Activated T-helper 1 cell treated with anti-CD3 and anti-CD28 coated beads, Interleukin-12 subunit alpha, Interleukin-12 subunit beta, Interleukin-2, Interleukin-4 antibody, amounts not matched to agents 30 ng/mL and 10 ng/mL and 1 ng/mL, durations not matched to agents 14 hours and 24 hours and 36 hours (primary cell): ENCODE measurements around the gene NECAP2. TPM values are rescaled to one million over a fixed set of nuclear protein-coding genes. Genes with fewer than 3 reads are reported as not detected.
"Not testable (repeated sequence)": the region's sequence is repeated elsewhere in the genome, so short reads cannot be mapped to it uniquely, and the experiment has no call there.

ENCODE experiments used
- DNase-seq: peaks from one replicate; pipeline ENCODE4 v3.0.0; 2021; ENCODE audit warnings: low spot score
- H3K27ac Mint-ChIP-seq: one replicate; pipeline ENCODE4 v1.8.0; 2021; ENCODE audit warnings: mild to moderate bottlenecking, mixed read lengths
- H3K27me3 Mint-ChIP-seq: one replicate; pipeline ENCODE4 v1.8.0; 2022; ENCODE audit warnings: mild to moderate bottlenecking, moderate library complexity, mixed read lengths; ENCODE audit not compliant: insufficient read depth
- H3K36me3 Mint-ChIP-seq: one replicate; pipeline ENCODE4 v1.8.0; 2021; ENCODE audit warnings: low read depth, mixed read lengths
- H3K4me1 Mint-ChIP-seq: one replicate; pipeline ENCODE4 v1.8.0; 2021; ENCODE audit warnings: low read depth, mixed read lengths
- H3K4me3 Mint-ChIP-seq: one replicate; pipeline ENCODE4 v1.8.0; 2021; ENCODE audit warnings: mild to moderate bottlenecking, moderate library complexity, mixed read lengths
- H3K9me3 Mint-ChIP-seq: one replicate; pipeline ENCODE4 v1.8.0; 2021; ENCODE audit warnings: mixed read lengths
- intact Hi-C: fragments of 100-400 bp; cut with micrococcal nuclease; formaldehyde crosslinking; loops from one replicate; pipeline ENCODE4 v1.15.1; 2024
- total RNA-seq: library from RNA; stranded (reverse); gene quantifications from 2 replicates; pipeline ENCODE4 v1.2.3, GENCODE V29; 2022

Gene NECAP2
- total RNA-seq, 1 donor from 2014 or later = 81.9 TPM

DNA sequence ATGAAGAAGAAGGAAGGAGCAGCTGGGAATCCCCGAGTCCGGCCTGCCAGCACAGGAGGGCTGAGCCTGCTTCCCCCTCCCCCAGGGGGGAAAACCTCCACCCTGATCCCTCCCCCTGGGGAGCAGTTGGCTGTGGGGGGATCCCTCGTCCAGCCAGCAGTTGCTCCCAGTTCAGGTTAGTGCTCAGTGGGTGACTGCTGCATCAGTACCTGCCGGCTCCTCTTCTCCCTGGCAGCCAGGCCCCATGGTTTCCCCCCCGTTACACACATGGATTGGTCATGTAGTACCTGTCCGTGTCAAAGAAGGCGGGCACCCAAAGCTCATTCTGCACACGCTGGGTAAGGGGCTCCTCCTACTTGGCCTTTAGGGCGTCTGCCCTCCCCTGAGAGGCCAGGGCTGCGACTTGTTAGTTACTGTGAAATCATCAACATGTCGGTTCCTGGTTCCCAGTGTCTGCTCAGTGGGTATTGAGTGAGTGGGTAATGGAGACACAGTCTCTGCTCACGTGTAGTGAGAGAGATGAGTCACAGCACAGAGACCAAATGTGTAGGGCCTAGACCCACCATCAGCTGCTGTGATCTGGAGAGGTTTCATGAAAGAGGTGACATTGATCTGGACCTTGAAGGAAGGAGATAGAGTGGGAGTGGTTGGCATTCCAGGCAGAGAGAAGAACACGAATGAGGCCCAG lies 11.5 kb downstream of the NECAP2 start:
- Mint-ChIP-seq H3K4me3 (no peak overlapping the region), H3K36me3 (peaks cover 61% of the 10 kb centered on the region), H3K4me1 (peaks cover 25% of the 10 kb centered on the region), H3K27me3 (no peaks in the 10 kb centered on the region), H3K9me3 (no peaks in the 10 kb centered on the region), H3K27ac (peak overlapping the region; percentile 75)
- DNase-seq = no peak
- intact Hi-C loops = no loop called here

DNA sequence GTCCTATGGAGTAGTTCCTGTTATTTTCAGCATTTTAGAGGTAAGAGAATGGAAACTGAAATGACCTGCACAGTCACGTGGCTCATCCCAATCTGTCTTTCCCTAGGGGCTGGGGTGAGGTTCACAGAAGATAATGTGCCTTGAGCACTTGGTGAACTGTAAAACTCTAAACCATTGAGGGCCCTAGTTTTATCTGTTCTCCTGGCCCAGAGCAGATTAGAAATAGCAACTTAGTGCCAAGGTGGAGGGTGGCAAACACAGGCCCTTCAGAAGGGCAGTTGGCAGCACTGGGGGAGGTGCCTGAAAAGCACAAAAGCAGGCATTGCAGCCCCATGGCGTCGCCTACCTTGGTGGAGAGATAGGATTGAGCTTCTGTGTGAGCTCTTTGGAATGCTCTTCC lies 14.4 kb downstream of the NECAP2 start:
- intact Hi-C loops, H3K4me3 Mint-ChIP-seq, H3K4me1 Mint-ChIP-seq, DNase-seq, H3K27ac Mint-ChIP-seq, H3K9me3 Mint-ChIP-seq, H3K27me3 Mint-ChIP-seq: not testable (repeated sequence)
- H3K36me3 Mint-ChIP-seq = peaks cover 48% of the 10 kb centered on the region

DNA sequence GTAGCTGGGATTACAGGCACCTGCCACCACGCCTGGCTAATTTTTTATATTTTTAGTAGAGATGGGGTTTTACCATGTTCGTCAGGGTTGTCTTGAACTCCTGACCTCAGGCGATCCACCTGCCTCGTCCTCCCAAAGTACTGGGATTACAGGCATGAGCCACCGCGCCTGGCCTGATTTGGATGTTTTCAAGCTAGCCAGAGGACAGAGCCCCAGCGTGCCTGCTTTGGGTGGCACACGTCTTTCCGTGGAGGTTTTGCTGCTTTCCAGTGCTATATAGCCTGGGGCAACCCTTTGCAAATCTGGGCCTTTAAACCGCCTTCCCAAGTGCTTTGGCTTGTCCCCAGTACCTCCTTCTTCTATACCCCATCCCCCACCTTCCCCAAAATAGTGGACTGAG lies 15.6 kb downstream of the NECAP2 start:
- DNase-seq, H3K9me3 Mint-ChIP-seq, H3K27ac Mint-ChIP-seq, H3K4me1 Mint-ChIP-seq, H3K4me3 Mint-ChIP-seq, H3K27me3 Mint-ChIP-seq, intact Hi-C loops: not testable (repeated sequence)
- peaks cover 49% of the 10 kb centered on the region for H3K36me3 Mint-ChIP-seq

DNA sequence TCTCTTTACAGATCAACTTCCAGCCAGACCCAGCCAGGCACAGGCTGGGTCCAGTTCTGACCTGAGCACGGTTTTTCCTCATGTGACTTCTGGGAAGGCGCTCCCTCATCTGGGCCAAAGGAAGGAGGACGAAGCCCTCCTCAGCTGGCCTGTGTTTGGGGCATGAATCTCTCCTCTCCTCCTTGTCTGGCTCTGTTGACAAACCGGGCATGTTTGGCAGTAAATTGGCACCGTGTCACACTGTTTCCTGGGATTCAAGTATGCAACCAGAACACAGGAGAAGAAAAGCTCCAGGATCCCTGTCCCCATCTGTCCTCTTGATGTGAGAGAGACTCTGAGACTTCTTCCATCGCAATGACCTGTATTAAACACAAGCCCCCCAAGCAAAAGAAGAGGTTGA lies 18.3 kb downstream of the NECAP2 start:
- intact Hi-C loops = no loop called here
- no peak for DNase-seq
- Mint-ChIP-seq H3K4me1 (no peaks in the 10 kb centered on the region), H3K4me3 (no peak overlapping the region), H3K27me3 (no peaks in the 10 kb centered on the region), H3K36me3 (peaks cover 46% of the 10 kb centered on the region), H3K9me3 (no peaks in the 10 kb centered on the region), H3K27ac (peak overlapping the region; percentile 12)

DNA sequence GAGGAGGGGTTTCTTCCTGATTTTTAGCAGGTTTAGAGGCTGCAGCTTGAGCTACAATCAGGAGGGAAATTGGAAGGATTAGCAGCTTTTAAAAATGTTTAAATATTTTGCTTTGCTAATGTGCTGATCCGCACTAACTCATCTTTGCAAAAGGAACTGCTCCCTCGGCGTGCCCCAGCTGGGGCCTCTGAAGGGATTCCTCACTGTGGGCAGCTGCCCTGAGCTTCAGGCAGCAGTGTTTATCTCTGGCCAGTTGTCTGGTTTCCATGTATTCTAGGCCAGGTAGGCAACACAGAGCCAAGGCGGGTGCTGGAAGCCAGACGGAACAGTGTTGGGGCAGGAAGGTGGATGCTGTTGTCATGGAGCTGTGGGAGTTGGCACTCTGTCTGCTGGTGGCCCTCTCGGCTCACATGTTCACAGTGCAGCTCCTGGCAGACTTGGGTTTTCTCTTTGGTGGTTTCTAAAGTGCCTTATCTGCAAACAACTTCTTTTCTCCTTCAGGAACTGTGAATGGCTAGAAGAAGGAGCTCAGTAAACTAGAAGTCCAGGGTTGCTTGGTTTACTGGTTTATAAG lies 18.9 kb downstream of the NECAP2 start:
- Mint-ChIP-seq H3K9me3 (no peaks in the 10 kb centered on the region), H3K4me1 (no peaks in the 10 kb centered on the region), H3K27me3 (no peaks in the 10 kb centered on the region), H3K4me3 (no peak overlapping the region), H3K36me3 (peaks cover 45% of the 10 kb centered on the region), H3K27ac (no peak overlapping the region)
- no peak for DNase-seq
- intact Hi-C loops = no loop called here

DNA sequence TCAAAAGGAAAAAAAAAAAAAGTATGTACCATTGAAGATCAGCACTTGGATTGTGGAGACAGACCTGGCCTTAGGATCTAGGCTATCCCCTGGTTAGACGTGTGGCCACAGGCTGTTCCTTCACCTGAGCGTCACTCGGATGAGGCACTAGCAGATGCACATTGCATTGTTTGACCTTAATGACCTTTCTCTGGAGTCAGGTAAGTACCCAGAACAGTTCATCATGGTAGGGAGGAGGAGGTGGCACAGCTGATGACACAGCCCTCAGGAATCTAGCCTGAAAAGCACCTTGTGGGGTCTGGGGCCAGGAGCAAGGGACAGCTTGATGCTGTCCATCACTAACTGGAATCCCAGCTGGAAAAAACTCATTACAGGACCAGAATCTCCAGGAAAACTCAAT lies 21.2 kb downstream of the NECAP2 start:
- no peaks in the 10 kb centered on the region for H3K27me3 Mint-ChIP-seq

DNA sequence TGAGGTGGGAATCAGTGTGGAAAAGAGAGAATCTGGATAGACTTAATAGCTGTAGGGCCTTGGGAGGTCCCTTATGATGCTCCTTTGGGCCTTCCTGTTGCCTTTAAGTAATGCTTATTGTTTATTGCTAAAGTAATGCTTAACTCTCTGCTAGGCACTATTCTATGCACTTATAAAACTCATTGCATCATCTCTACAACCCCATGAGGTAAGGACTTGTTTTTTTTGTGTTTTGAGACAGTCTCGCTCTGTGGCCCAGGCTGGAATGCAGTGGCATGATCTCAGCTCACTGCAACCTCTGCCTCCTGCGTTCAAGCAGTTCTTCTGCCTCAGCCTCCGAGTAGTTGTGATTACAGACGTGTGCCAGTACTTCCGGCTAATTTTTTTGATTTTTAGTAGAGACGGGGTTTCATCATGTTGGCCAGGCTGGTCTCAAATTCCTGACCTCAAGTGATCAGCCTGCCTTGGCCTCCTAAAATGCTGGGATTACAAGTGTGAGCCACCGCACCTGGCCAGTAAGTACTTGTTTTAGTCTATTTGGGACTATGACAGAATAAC lies 22.3 kb downstream of the NECAP2 start:
- Mint-ChIP-seq H3K27me3 (no peaks in the 10 kb centered on the region), H3K4me1 (no peaks in the 10 kb centered on the region), H3K4me3 (no peak overlapping the region), H3K9me3 (no peaks in the 10 kb centered on the region), H3K36me3 (peaks cover 40% of the 10 kb centered on the region), H3K27ac (no peak overlapping the region)
- intact Hi-C loops = no loop called here
- no peak for DNase-seq

More for the DNA sequence above, 21.2 kb downstream of the NECAP2 start:
- no peaks in the 10 kb centered on the region for H3K4me1 Mint-ChIP-seq
- no peak overlapping the region for H3K4me3 Mint-ChIP-seq
- H3K27ac Mint-ChIP-seq = no peak overlapping the region
- intact Hi-C loops = no loop called here
- peaks cover 33% of the 10 kb centered on the region for H3K36me3 Mint-ChIP-seq
- no peak for DNase-seq
- H3K9me3 Mint-ChIP-seq = no peaks in the 10 kb centered on the region

DNA sequence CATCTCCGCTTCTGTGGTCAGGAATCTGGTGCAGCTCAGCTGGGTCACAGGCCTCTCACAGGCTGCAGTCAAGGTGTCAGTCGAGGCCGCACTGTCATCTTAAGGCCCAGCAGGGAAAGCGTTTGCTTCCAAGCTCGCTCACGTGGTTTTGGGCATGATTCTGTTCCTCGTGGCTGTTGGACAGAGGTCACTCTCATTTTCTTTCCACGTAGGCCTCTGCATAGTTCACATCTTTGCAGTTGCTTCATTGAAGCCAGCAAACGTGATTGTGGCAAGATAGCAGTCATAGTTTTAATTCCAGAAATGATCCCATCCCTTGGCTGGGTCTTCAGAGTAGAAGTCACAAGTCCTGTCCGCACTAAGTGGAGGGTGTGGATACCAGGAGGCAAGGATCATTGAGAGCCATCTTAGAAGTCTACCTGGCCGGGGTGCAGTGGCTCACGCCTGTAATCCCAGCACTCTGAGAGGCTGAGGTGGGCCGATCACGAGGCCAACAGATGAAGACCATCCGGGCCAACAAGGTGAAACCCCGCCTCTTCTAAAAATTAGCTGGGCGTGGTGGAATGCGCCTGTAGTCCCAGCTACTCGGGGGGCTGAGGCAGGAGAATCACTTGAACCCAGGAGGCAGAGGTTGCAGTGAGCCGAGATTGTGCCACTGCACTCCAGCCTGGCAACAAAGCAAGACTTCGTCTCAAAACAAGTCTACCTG lies 24.5 kb downstream of the NECAP2 start:
- H3K27ac Mint-ChIP-seq = no peak overlapping the region
- no peaks in the 10 kb centered on the region for H3K27me3 Mint-ChIP-seq
- no peak for DNase-seq
- peaks cover 35% of the 10 kb centered on the region for H3K36me3 Mint-ChIP-seq
- H3K9me3 Mint-ChIP-seq = no peaks in the 10 kb centered on the region
- intact Hi-C loops = no loop called here
- H3K4me3 Mint-ChIP-seq = no peak overlapping the region
- H3K4me1 Mint-ChIP-seq = no peaks in the 10 kb centered on the region

DNA sequence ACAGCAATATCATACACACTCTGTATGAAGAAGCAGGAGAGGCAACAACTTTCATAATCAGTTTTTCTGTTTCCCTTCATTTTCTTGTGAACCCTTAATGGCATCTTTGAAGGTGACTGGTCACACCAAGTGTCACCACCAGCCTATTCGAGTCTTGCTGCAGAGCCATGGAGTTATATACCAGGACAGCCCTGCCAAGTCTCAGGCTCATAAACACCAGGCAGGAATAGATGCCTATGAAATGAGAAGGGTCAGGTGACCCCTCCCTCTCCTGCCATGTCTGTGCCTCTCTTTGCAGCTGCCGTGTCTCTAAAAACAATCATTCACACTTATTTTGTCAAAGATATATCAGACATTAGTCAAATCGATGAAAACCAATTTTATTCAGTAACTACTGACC lies 28.0 kb downstream of the NECAP2 start:
- Mint-ChIP-seq H3K4me3 (no peak overlapping the region), H3K9me3 (no peaks in the 10 kb centered on the region), H3K27me3 (no peaks in the 10 kb centered on the region), H3K36me3 (peaks cover 35% of the 10 kb centered on the region), H3K27ac (no peak overlapping the region), H3K4me1 (no peaks in the 10 kb centered on the region)
- intact Hi-C loops = no loop called here
- DNase-seq = no peak

DNA sequence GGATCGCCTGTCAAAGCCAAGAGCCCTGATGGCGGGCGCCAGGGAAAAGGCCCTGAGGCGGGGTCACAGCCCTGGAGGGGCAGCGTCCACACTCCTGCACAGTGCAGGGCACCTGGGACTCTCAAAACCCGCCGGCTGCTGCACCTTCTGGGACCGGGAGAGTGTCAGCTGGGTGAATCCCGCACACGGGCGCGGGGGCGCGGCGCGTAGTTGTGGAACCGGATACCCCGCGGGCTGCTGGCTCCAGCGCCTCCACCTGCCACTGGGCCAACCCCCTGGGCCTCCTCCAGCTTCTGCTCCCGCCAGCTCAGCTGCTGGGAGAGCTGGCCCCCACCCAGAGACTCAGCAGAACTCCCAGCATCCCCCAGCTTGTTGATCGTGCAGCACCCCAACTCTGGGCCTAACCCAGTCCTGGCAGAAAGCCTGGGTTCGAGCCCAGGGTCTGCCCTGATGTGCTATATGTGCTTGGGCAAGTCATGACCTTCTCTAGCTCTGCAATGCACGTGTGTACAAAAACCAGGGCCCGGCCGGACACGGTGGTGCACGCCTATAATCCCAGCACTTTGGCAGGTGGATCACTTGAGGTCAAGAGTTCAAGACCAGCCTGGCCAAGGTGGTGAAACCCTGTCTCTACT lies 33.8 kb downstream of the NECAP2 start:
- no peak overlapping the region for H3K4me3 Mint-ChIP-seq
- intact Hi-C loops = no loop called here
- no peak overlapping the region for H3K27ac Mint-ChIP-seq
- no peaks in the 10 kb centered on the region for H3K9me3 Mint-ChIP-seq
- no peaks in the 10 kb centered on the region for H3K4me1 Mint-ChIP-seq
- DNase-seq = no peak
- H3K27me3 Mint-ChIP-seq = no peaks in the 10 kb centered on the region
- peaks cover 18% of the 10 kb centered on the region for H3K36me3 Mint-ChIP-seq

DNA sequence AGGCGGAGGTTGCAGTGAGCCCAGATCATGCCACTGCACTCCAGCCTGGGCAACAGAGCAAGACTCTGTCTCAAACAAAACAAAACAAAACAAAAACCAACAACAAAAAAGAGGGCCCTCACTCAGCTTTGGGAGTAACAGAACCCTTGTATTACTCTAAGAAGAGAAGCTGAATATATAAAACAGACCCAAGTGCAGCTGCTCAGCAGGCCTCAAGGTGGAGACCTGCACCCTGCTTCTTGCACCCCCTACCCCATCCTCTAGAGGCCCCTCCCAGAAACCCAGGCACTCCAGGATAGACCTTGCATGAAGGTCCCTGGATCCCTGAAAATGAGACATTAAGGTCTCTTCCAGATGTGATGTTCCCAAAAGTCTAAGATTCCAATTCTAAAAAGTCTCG lies 34.4 kb downstream of the NECAP2 start:
- intact Hi-C loops, DNase-seq, H3K27me3 Mint-ChIP-seq, H3K27ac Mint-ChIP-seq, H3K9me3 Mint-ChIP-seq, H3K4me3 Mint-ChIP-seq, H3K4me1 Mint-ChIP-seq: not testable (repeated sequence)
- H3K36me3 Mint-ChIP-seq = peaks cover 12% of the 10 kb centered on the region

DNA sequence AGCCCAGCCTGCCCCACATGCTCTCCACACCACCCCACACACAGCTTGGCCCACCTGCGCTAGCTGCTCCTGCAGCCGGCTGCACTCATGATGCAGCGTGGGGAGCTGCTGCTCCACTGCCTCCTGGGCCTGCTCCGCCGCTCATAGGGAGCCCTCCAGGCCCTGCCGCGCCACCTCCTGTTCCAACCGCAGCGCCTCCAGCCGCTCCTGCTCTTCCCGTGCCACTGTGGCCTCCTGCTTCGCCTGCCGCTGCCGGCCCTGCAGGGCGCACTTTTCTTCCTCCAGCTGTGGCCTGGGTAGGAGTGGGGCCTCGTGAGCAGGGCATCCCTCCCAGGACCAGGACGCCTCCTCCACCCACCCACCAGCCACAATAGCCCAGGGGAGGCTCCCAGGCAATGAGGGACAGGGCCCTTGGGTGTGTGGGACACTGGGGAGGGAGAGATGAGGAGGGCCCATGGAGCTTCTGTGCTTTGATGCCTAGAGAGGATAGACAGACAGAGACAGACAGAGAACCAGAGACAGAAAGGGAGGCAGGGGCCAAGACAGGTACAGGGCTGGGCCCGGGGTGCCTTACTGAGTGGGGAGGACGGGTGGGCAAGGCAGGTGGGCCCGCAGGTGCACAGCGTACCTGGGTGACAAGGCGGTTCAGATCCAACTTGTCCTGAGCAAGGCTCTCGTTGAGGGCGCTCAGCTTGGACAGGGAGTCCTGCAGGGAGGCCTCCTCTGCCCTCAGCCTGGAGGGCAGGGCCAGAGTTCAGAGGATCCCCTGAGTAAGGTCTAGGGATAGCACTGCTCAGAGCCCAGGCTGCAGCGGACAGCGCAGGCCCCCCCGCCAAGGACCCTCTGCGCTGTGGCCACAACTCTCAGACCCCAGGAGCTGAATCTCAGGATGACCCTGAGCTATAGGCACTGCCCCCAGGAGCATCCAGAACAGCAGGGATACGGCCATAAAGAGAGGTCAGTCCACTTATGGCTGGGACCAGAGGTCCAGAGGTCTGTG lies 35.5 kb downstream of the NECAP2 start:
- H3K36me3 Mint-ChIP-seq = peaks cover 16% of the 10 kb centered on the region
- H3K27ac Mint-ChIP-seq, DNase-seq, H3K4me1 Mint-ChIP-seq, H3K9me3 Mint-ChIP-seq, H3K4me3 Mint-ChIP-seq, intact Hi-C loops, H3K27me3 Mint-ChIP-seq: not testable (repeated sequence)
